K562 (cell line): ENCODE data around the gene RIPK3. TPM values are rescaled to one million over a fixed set of nuclear protein-coding genes. Genes with fewer than 3 reads are reported as not detected.

Experiments
- ATAC-seq: fragments of 200-7000 bp; cut with Tn5 transposase; 3 replicates; pipeline ENCODE4 v1.9.1; 2020; ENCODE audit warnings: moderate library complexity
- BruUV-seq: library from RNA; stranded (reverse); fragments of 400-500 nt; replicated peaks from 2 replicates; lab custom pipeline; 2021; lab: Mats Ljungman, UMichigan
- CTCF ChIA-PET: fragments of 300-600 bp; formaldehyde crosslinking; extraction: SDS; loops from one replicate; lab custom pipeline; 2021; ENCODE audit warnings: low intra/inter-chr PET ratio; lab: Yijun Ruan, JAX
- POLR2A ChIA-PET: fragments of 300-600, 350-650 bp; sonication (Branson Sonifier 250); formaldehyde crosslinking; extraction: SDS; loops from one replicate; lab custom pipeline; 2021; ENCODE audit warnings: antibody characterized with exemption, inconsistent platforms; lab: Yijun Ruan, JAX
- DNase-seq, 4 experiments: peaks; one replicate each; pipeline versions ENCODE4 v3.0.0 to v3.0.0-alpha.2; 2011 to 2018; ENCODE audit warnings: low spot score in 3 of 4, mixed read lengths in 3 of 4; ENCODE audit errors: extremely low read depth in 1 of 4
- FAIRE-seq: peaks from 2 replicates; lab custom pipeline; 2011; peaks lifted over from hg19 to GRCh38; lab: Jason Lieb, UNC
- H2AFZ ChIP-seq: 2 replicates; pipeline ENCODE4 v1.6.0; 2011; ENCODE audit warnings: low read depth, low read length, control low read depth, inconsistent platforms
- H3K27ac ChIP-seq: fragments of 200-600 bp; 3 replicates; pipeline ENCODE4 v1.8.0; 2011; ENCODE audit warnings: low read depth, mild to moderate bottlenecking, control low read depth, inconsistent platforms, low read length, moderate library complexity, mixed read lengths; ENCODE audit errors: extremely low read depth
- H3K27me3 ChIP-seq, 2 experiments: fragments of 300-600 bp in 1 of 2; 2 replicates in 1 of 2; 3 replicates in 1 of 2; pipeline versions ENCODE4 v1.6.0 to v1.8.0; 2011; ENCODE audit warnings: inconsistent platforms in 2 of 2, low read length in 2 of 2, mild to moderate bottlenecking in 1 of 2, mixed read lengths in 1 of 2, moderate library complexity in 1 of 2; ENCODE audit not compliant: control insufficient read depth in 2 of 2, insufficient read depth in 2 of 2
- H3K36me3 ChIP-seq: fragments of 300-600 bp; 3 replicates; pipeline ENCODE4 v1.8.0; 2011; ENCODE audit warnings: mild to moderate bottlenecking, low read length, inconsistent platforms; ENCODE audit not compliant: control insufficient read depth, insufficient read depth
- H3K4me1 ChIP-seq, 2 experiments: fragments of 200-600 bp in 1 of 2; replicated peaks in 1 of 2; 2 replicates in 1 of 2; 3 replicates in 1 of 2; pipeline versions ENCODE4 v1.5.1 to v1.8.0; 2011; ENCODE audit warnings: inconsistent platforms in 2 of 2, low read length in 2 of 2, mild to moderate bottlenecking in 1 of 2, mixed read lengths in 1 of 2, moderate library complexity in 1 of 2; ENCODE audit not compliant: control insufficient read depth in 2 of 2, insufficient read depth in 2 of 2
- H3K4me2 ChIP-seq: 2 replicates; pipeline ENCODE4 v1.6.1; 2011; ENCODE audit warnings: low read length, control low read depth, inconsistent platforms, mixed read lengths; ENCODE audit not compliant: insufficient read depth
- H3K4me3 ChIP-seq: fragments of 200-600 bp; sonication (generic), shearing (Covaris generic); 2 replicates; pipeline ENCODE4 v1.5.1; 2016; ENCODE audit warnings: control low read depth, inconsistent platforms
- H3K79me2 ChIP-seq: fragments of 200-600 bp; 3 replicates; pipeline ENCODE4 v1.8.0; 2011; ENCODE audit warnings: low read length, inconsistent platforms; ENCODE audit not compliant: control insufficient read depth, insufficient read depth
- H3K9ac ChIP-seq, 2 experiments: 2 replicates each; pipeline versions ENCODE4 v1.6.0 to v1.6.1; 2011; ENCODE audit warnings: low read depth in 2 of 2, low read length in 2 of 2, control low read depth in 1 of 2, inconsistent platforms in 1 of 2, mild to moderate bottlenecking in 1 of 2, mixed read lengths in 1 of 2; ENCODE audit not compliant: insufficient read depth in 1 of 2
- H3K9me1 ChIP-seq: one replicate; pipeline ENCODE4 v1.6.0; 2011; ENCODE audit warnings: inconsistent platforms, mild to moderate bottlenecking, low read length, moderate library complexity; ENCODE audit not compliant: control insufficient read depth, insufficient read depth
- H3K9me3 ChIP-seq: replicated peaks from 2 replicates; pipeline ENCODE4 v1.5.1; 2011; ENCODE audit warnings: low read depth, low read length, inconsistent platforms; ENCODE audit not compliant: control insufficient read depth, insufficient read depth
- H4K20me1 ChIP-seq: replicated peaks from 2 replicates; pipeline ENCODE4 v1.6.1; 2011; ENCODE audit warnings: low read length, inconsistent platforms, mixed read lengths; ENCODE audit not compliant: control insufficient read depth, insufficient read depth
- ATF3 ChIP-seq, 2 experiments: fragments of 450-650 bp in 1 of 2; sonication (generic) in 1 of 2; formaldehyde crosslinking in 1 of 2; IDR thresholded peaks in 1 of 2; conservative IDR thresholded peaks in 1 of 2; 2 replicates each; pipeline versions ENCODE4 v1.6.1 to v1.8.1; 2016 to 2023; ENCODE audit warnings: mild to moderate bottlenecking in 2 of 2, moderate library complexity in 2 of 2, inconsistent platforms in 1 of 2, missing genetic modification reagents in 1 of 2
- HDAC8 ChIP-seq: fragments of 450-650 bp; IDR thresholded peaks from 2 replicates; pipeline ENCODE4 v1.6.1; 2016; ENCODE audit warnings: mild to moderate bottlenecking, missing genetic modification characterization, moderate library complexity, missing compliant biosample characterization
- HES1 ChIP-seq: fragments of 450-650 bp; IDR thresholded peaks from 2 replicates; pipeline ENCODE4 v1.6.1; 2016; ENCODE audit warnings: low read depth, mild to moderate bottlenecking, moderate library complexity
- POLR2A ChIP-seq: fragments of 450-650 bp; conservative IDR thresholded peaks from 2 replicates; pipeline ENCODE4 v1.6.1; 2016
- TOE1 ChIP-seq, 2 experiments: fragments of 450-650 bp in 1 of 2; sonication (generic) in 1 of 2; formaldehyde crosslinking in 1 of 2; IDR thresholded peaks; 2 replicates each; pipeline versions ENCODE4 v1.7.1 to v1.8.0; 2016 to 2022; ENCODE audit warnings: borderline replicate concordance in 2 of 2, mild to moderate bottlenecking in 2 of 2, antibody characterized with exemption in 1 of 2, inconsistent platforms in 1 of 2, low read depth in 1 of 2, missing genetic modification reagents in 1 of 2, moderate library complexity in 1 of 2
- ZNF518B ChIP-seq: fragments of 250-450 bp; sonication (Bioruptor Pico); IDR thresholded peaks from 2 replicates; pipeline ENCODE4 v1.5.0; 2021; ENCODE audit warnings: mild to moderate bottlenecking, moderate library complexity
- WGBS: fragments of 100-300 bp; shearing (Covaris generic); methylation state at CpG from one replicate; pipeline ENCODE4 v1.1.6; 2016; ENCODE audit warnings: low coverage, mixed read lengths; ENCODE audit not compliant: insufficient coverage; ENCODE audit errors: missing lambda C conversion rate; 5-methylcytosine and 5-hydroxymethylcytosine counted together
- in situ Hi-C: fragments of 300-500 bp; cut with MboI; formaldehyde crosslinking; loops from 4 replicates; pipeline ENCODE4 v1.15.0; 2018; ENCODE audit warnings: inconsistent platforms, mixed read lengths
- intact Hi-C: fragments of 100-400 bp; cut with micrococcal nuclease; formaldehyde crosslinking; loops from 2 replicates; pipeline ENCODE4 v1.14.2; 2022
- polyA plus RNA-seq, 8 experiments: library from polyadenylated mRNA; depleted of rRNA in 4 of 8; stranded (reverse) in 5 of 8; unstranded in 3 of 8; fragments of >200 nt; fragmentation: Nextera tagmentation in 2 of 8; fragmentation: Illumina TruSeq in 1 of 8; extraction: Ambion mirVana in 2 of 8; extraction: Trizol in 1 of 8; gene quantifications; 2 replicates each; pipeline versions ENCODE4 v1.2.1 to v1.2.3, GENCODE V29; 2011 to 2014; ENCODE audit warnings: inconsistent platforms in 1 of 8, missing spikeins in 1 of 8
- total RNA-seq, 7 experiments: library from RNA; depleted of rRNA in 6 of 7; stranded (reverse); fragments of >200 nt in 6 of 7; fragmentation: Illumina TruSeq in 2 of 7; extraction: Trizol in 2 of 7; gene quantifications; 2 replicates each; pipeline versions ENCODE4 v1.2.1 to v1.2.3, GENCODE V29; 2011 to 2021; ENCODE audit warnings: low replicate concordance in 1 of 7

RIPK3 gene
- total and polyA plus RNA-seq, 9 of the 15 experiments (the other 6 are each of a cell fraction or from before 2014, with no cell fraction given): 0.03 to 0.43 (median 0.28) TPM; not detected in 3

GRCh38 chr14:24369463-24369862, 29.7 kb upstream of the RIPK3 start:
- Histone ChIP-seq H3K9me3 (no peaks in the 10 kb centered on the region), H3K9ac (no peak overlapping the region), H3K27ac (no peak overlapping the region), H2AFZ (no peak overlapping the region; the same call in 1 of the 2 replicates), H3K9me1 (no peaks in the 10 kb centered on the region), H3K79me2 (no peaks in the 10 kb centered on the region), H3K27me3 (no peaks in the 10 kb centered on the region), H4K20me1 (no peaks in the 10 kb centered on the region), H3K36me3 (no peaks in the 10 kb centered on the region)
- no TSS peak for BruUV-seq
- DNase-seq (no peak), ATAC-seq (no peak), FAIRE-seq (no peak)
- CTCF ChIA-PET: no interaction called here
- in situ Hi-C loops (no loop called here), intact Hi-C loops (loop anchor here (5.0 kb wide), 1 partner anchor 37 kb away; no protein-coding TSS in a partner anchor)
- WGBS: no CpG with 5 or more reads among the region's 20 CpGs
- TF ChIP-seq ZNF518B (CRISPR knock-in tag) (no peak), HDAC8 (tag) (no peak), ATF3 (IDR thresholded peaks at IDR 0.05) (no peak), ATF3 (CRISPR knock-in tag; conservative IDR thresholded peaks at IDR 0.05) (no peak), HES1 (no peak), POLR2A (no peak), TOE1 (IDR thresholded peaks at IDR 0.05; ENCODE audit: borderline replicate concordance) (no peak), TOE1 (CRISPR knock-in tag; IDR thresholded peaks at IDR 0.05; ENCODE audit: borderline replicate concordance, low read depth) (no peak)
- TF ChIP-seq, all 486 proteins: peak for 0
- peaks cover 12 to 49% of the 10 kb centered on the region in 2 experiments; a peak in 4 of 5 replicates for H3K4me1 ChIP-seq
- POLR2A ChIA-PET: interaction anchor here (1.7 kb wide), 1 partner anchor 10 kb away, joined by 6 read pairs; no protein-coding TSS in a partner anchor
- H3K4me3 ChIP-seq: no peak overlapping the region
- no peak overlapping the region for H3K4me2 ChIP-seq
